ENCODE data around the gene COP1. TPM values are rescaled to one million over a fixed set of nuclear protein-coding genes. Genes with fewer than 3 reads are reported as not detected.

Gene COP1
- polyA plus RNA-seq, 3 donors, result 44.0 to 74.2 (median 68.6) TPM

- Histone ChIP-seq H3K27ac (ENCODE audit: low read depth in 1 of 2, low read length in 2 of 2) (peak overlapping the region in 1 of 2 donors; percentile 27), H3K4me3 (replicated peaks in 1 of 3; ENCODE audit: low read depth in 2 of 3, low read length in 3 of 3) (no peak overlapping the region), H3K9me3 (replicated peaks in 1 of 2; ENCODE audit: control insufficient read depth in 1 of 2, insufficient read depth in 1 of 2, low read length in 2 of 2) (no peaks in the 10 kb centered on the region), H3K27me3 (ENCODE audit: control insufficient read depth in 2 of 2, insufficient read depth in 2 of 2, low read length in 2 of 2) (no peaks in the 10 kb centered on the region), H3K79me2 (ENCODE audit: insufficient read depth, low read length) (peaks cover 100% of the 10 kb centered on the region), H4K20me1 (ENCODE audit: insufficient read depth, low read length) (peaks cover 98% of the 10 kb centered on the region), H3K9ac (ENCODE audit: insufficient read depth, low read length, poor library complexity, severe bottlenecking) (no peak overlapping the region), H2AFZ (ENCODE audit: insufficient read depth, low read depth, low read length, poor library complexity, severe bottlenecking) (no peak overlapping the region), H3K4me2 (replicated peaks; ENCODE audit: extremely low read depth, low read length, poor library complexity, severe bottlenecking) (no peak overlapping the region), H3K4me1 (ENCODE audit: control insufficient read depth in 1 of 2, insufficient read depth in 2 of 2, low read length in 2 of 2) (peaks cover 12 to 40% of the 10 kb centered on the region in 2 donors), H3K36me3 (replicated peaks in 1 of 2; ENCODE audit: control insufficient read depth in 1 of 2, insufficient read depth in 2 of 2, low read length in 2 of 2) (no peaks in the 10 kb centered on the region)
- intact Hi-C loops (cut with micrococcal nuclease), result no loop called here
- no peak for TF ChIP-seq CTCF (IDR thresholded peaks at IDR 0.05)
- Mint-ChIP-seq H3K36me3 (peaks cover 2 to 10% of the 10 kb centered on the region in 2 donors), H3K27me3 (ENCODE audit: low read depth in 3 of 3) (no peaks in the 10 kb centered on the region), H3K4me1 (peaks cover 67% of the 10 kb centered on the region), H3K4me3 (no peak overlapping the region), H3K9me3 (no peaks in the 10 kb centered on the region), H3K27ac (peak overlapping the region in 2 of 7 donors; percentile 29 to 68)
- WGBS (ENCODE audit: insufficient coverage), result no CpG with 5 or more reads among the region's 1 CpG
- DNase-seq, result no peak
Observed at GRCh38 chr1:176199707-176200106, 7.4 kb downstream of the COP1 start.

- no CpG with 5 or more reads among the region's 2 CpGs for WGBS (ENCODE audit: insufficient coverage)
- H3K4me3 Mint-ChIP-seq, result no peak overlapping the region
- no peaks in the 10 kb centered on the region for H3K9me3 ChIP-seq (replicated peaks in 1 of 2; ENCODE audit: control insufficient read depth in 1 of 2, insufficient read depth in 1 of 2, low read length in 2 of 2)
Observed at GRCh38 chr1:176198413-176198812, 8.7 kb downstream of the COP1 start.

More at GRCh38 chr1:176198413-176198812, 8.7 kb downstream of the COP1 start:
- Mint-ChIP-seq H3K9me3 (no peaks in the 10 kb centered on the region), H3K27me3 (ENCODE audit: low read depth in 3 of 3) (no peaks in the 10 kb centered on the region), H3K4me1 (peaks cover 66% of the 10 kb centered on the region), H3K36me3 (peaks cover 2 to 10% of the 10 kb centered on the region in 2 donors), H3K27ac (peak overlapping the region in 2 of 7 donors; percentile 43 to 53)
- Histone ChIP-seq H3K4me3 (replicated peaks in 1 of 3; ENCODE audit: low read depth in 2 of 3, low read length in 3 of 3) (no peak overlapping the region), H3K36me3 (replicated peaks in 1 of 2; ENCODE audit: control insufficient read depth in 1 of 2, insufficient read depth in 2 of 2, low read length in 2 of 2) (no peaks in the 10 kb centered on the region), H3K27me3 (ENCODE audit: control insufficient read depth in 2 of 2, insufficient read depth in 2 of 2, low read length in 2 of 2) (no peaks in the 10 kb centered on the region), H2AFZ (ENCODE audit: insufficient read depth, low read depth, low read length, poor library complexity, severe bottlenecking) (no peak overlapping the region), H3K4me2 (replicated peaks; ENCODE audit: extremely low read depth, low read length, poor library complexity, severe bottlenecking) (no peak overlapping the region), H3K9ac (ENCODE audit: insufficient read depth, low read length, poor library complexity, severe bottlenecking) (no peak overlapping the region), H4K20me1 (ENCODE audit: insufficient read depth, low read length) (peaks cover 98% of the 10 kb centered on the region), H3K4me1 (ENCODE audit: control insufficient read depth in 1 of 2, insufficient read depth in 2 of 2, low read length in 2 of 2) (peaks cover 6 to 41% of the 10 kb centered on the region in 2 donors), H3K27ac (ENCODE audit: low read depth in 1 of 2, low read length in 2 of 2) (no peak overlapping the region), H3K79me2 (ENCODE audit: insufficient read depth, low read length) (peaks cover 100% of the 10 kb centered on the region)
- no peak for DNase-seq
- intact Hi-C loops (cut with micrococcal nuclease), result no loop called here
- no peak for TF ChIP-seq CTCF (IDR thresholded peaks at IDR 0.05)

Measured in CD14-positive monocyte (primary cell).